ENCODE data around the gene C1QTNF2. TPM values are rescaled to one million over a fixed set of nuclear protein-coding genes. Genes with fewer than 3 reads are reported as not detected.

The C1QTNF2 gene
- total RNA-seq, 4 donors from 2014 or later: 1.5 to 5.7 (median 3.3) TPM

DNA sequence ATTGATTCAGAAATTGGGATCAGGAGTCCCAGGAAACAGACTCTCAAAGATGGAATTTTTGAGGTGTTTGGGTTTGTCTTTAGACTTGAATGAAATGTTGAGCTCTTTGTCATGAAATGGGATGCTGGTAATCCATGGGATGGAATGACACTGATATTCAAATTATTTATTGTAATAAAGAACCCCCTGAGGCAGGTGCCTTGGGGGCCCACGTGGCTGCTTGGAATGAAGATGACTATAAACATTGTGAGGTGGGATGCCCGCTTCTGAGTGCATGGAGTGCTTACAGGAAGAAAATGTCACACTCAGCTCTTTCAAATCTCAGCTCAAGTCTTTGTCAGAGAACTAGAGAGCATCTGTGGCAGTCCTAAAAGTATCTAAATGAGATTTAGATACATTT is 9.6 kb upstream of the C1QTNF2 start:
- Histone ChIP-seq H3K4me3 (no peak overlapping the region), H3K27ac (no peak overlapping the region), H3K27me3 (no peaks in the 10 kb centered on the region), H3K9me3 (peaks cover 0 to 3% (median 0%) of the 10 kb centered on the region in 4 donors), H3K4me1 (no peaks in the 10 kb centered on the region), H3K36me3 (no peaks in the 10 kb centered on the region)
- WGBS, 2 donors: 68 to 69% methylated on average over 2 of the region's 2 CpGs
- no peak for DNase-seq (ENCODE audit: low spot score in 2 of 2)
- TF ChIP-seq EP300 (IDR thresholded peaks at IDR 0.05) (no peak), POLR2A (IDR thresholded peaks at IDR 0.05) (no peak)
- TF ChIP-seq, protein P1, sequence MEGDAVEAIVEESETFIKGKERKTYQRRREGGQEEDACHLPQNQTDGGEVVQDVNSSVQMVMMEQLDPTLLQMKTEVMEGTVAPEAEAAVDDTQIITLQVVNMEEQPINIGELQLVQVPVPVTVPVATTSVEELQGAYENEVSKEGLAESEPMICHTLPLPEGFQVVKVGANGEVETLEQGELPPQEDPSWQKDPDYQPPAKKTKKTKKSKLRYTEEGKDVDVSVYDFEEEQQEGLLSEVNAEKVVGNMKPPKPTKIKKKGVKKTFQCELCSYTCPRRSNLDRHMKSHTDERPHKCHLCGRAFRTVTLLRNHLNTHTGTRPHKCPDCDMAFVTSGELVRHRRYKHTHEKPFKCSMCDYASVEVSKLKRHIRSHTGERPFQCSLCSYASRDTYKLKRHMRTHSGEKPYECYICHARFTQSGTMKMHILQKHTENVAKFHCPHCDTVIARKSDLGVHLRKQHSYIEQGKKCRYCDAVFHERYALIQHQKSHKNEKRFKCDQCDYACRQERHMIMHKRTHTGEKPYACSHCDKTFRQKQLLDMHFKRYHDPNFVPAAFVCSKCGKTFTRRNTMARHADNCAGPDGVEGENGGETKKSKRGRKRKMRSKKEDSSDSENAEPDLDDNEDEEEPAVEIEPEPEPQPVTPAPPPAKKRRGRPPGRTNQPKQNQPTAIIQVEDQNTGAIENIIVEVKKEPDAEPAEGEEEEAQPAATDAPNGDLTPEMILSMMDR (IDR thresholded peaks at IDR 0.05): no peak

DNA sequence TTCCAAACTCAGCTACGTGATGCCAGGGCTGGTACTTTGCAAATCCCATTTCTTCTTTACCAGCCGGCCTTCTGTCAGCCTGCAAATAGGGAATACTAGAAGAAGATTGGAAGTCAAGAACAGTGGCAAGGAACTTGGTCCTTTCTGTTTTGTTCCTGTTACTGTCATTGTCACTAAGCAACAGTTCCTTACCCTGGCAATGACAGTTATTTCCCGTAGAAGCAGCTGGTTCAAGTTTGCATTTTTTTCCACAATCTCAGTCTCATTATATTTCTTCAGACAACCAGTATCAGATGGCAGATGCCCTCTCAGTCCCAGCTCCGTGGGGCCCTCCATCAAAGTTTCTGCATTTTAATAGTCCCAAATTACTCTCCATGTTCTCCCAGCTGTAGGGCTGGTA is 9.1 kb upstream of the C1QTNF2 start:
- DNase-seq (ENCODE audit: low spot score in 2 of 2): no peak
- Histone ChIP-seq H3K9me3 (no peaks in the 10 kb centered on the region), H3K4me1 (no peaks in the 10 kb centered on the region), H3K27ac (no peak overlapping the region), H3K4me3 (no peak overlapping the region), H3K27me3 (no peaks in the 10 kb centered on the region), H3K36me3 (no peaks in the 10 kb centered on the region)
- WGBS, 2 donors: 48 to 55% methylated on average over 4 of the region's 4 CpGs
- TF ChIP-seq POLR2A (IDR thresholded peaks at IDR 0.05) (no peak), EP300 (IDR thresholded peaks at IDR 0.05) (no peak)
- TF ChIP-seq, protein P1 (IDR thresholded peaks at IDR 0.05): no peak

- H3K27me3 ChIP-seq: no peaks in the 10 kb centered on the region
- H3K4me1 ChIP-seq: no peaks in the 10 kb centered on the region
- H3K9me3 ChIP-seq: no peaks in the 10 kb centered on the region
- H3K4me3 ChIP-seq: no peak overlapping the region
- no peaks in the 10 kb centered on the region for H3K36me3 ChIP-seq
- no peak for DNase-seq (ENCODE audit: low spot score in 2 of 2)
- 60 to 74% methylated on average over 2 of the region's 2 CpGs for WGBS, 2 donors
- TF ChIP-seq, protein P1 (IDR thresholded peaks at IDR 0.05): no peak
- TF ChIP-seq POLR2A (IDR thresholded peaks at IDR 0.05) (no peak), EP300 (IDR thresholded peaks at IDR 0.05) (no peak)
- H3K27ac ChIP-seq: no peak overlapping the region
These were observed 7.9 kb upstream of the C1QTNF2 start for GRCh38 chr5:160378330-160378729.

GRCh38 chr5:160377651-160378050 is 7.2 kb upstream of the C1QTNF2 start:
- Histone ChIP-seq H3K4me3 (no peak overlapping the region), H3K9me3 (no peaks in the 10 kb centered on the region), H3K27ac (no peak overlapping the region), H3K36me3 (no peaks in the 10 kb centered on the region), H3K27me3 (no peaks in the 10 kb centered on the region), H3K4me1 (no peaks in the 10 kb centered on the region)
- DNase-seq (ENCODE audit: low spot score in 2 of 2): no peak
- 86 to 88% methylated on average over 5 of the region's 5 CpGs for WGBS, 2 donors
- no peak for TF ChIP-seq EP300 (IDR thresholded peaks at IDR 0.05)
- TF ChIP-seq, protein P1 (IDR thresholded peaks at IDR 0.05): no peak
- TF ChIP-seq POLR2A (IDR thresholded peaks at IDR 0.05): no peak

GRCh38 chr5:160376416-160376815 is 6.0 kb upstream of the C1QTNF2 start:
- Histone ChIP-seq H3K4me3 (no peak overlapping the region), H3K27me3 (peaks cover 0 to 3% of the 10 kb centered on the region in 2 donors), H3K9me3 (no peaks in the 10 kb centered on the region), H3K27ac (no peak overlapping the region), H3K4me1 (no peaks in the 10 kb centered on the region), H3K36me3 (no peaks in the 10 kb centered on the region)
- no peak for TF ChIP-seq EP300 (IDR thresholded peaks at IDR 0.05)
- TF ChIP-seq POLR2A (IDR thresholded peaks at IDR 0.05): no peak
- TF ChIP-seq, protein P1 (IDR thresholded peaks at IDR 0.05): no peak
- DNase-seq (ENCODE audit: low spot score in 2 of 2): no peak
